ENCODE measurements around the gene UBE2D2.
"Not testable (repeated sequence)": the region's sequence is repeated elsewhere in the genome, so short reads cannot be mapped to it uniquely, and the experiment has no call there.

GRCh38 chr5:139530079-139530478, 31.1 kb upstream of the UBE2D2 start:
- TF ChIP-seq CTCF, EP300 (IDR thresholded peaks at IDR 0.05): not testable (repeated sequence)

All from upper lobe of left lung (tissue), 4 donors.